ENCODE measurements around the gene SLC27A3. TPM values are rescaled to one million over a fixed set of nuclear protein-coding genes. Genes with fewer than 3 reads are reported as not detected.

SLC27A3 gene
- 3.3 and 4.5 TPM in 2 replicates for total RNA-seq (2014; rRNA removed; shearing (Covaris generic))
- total RNA-seq (2022) = 7.7 and 10.2 TPM in 2 replicates
- percentile 48 among the genes with signal in this experiment for Bru-seq, nascent RNA
- percentile 53 among the genes with signal in this experiment for BruChase-seq, experiment 1, labeled RNA remaining after a 6-hour chase
- percentile 54 among the genes with signal in this experiment for BruChase-seq, experiment 2, labeled RNA remaining after a 2-hour chase
- long read RNA-seq, partial matches to known transcripts = 1 of 8 reads
- long read RNA-seq, other reads (novel, unspliced or antisense) = 7 of 8 reads

- intact Hi-C loops (cut with micrococcal nuclease; ENCODE audit: unreplicated experiment) = no loop called here
- DNase-seq (ENCODE audit: low spot score) = no peak
- no peaks in the 10 kb centered on the region for H3K9me2 ChIP-seq (ENCODE audit: insufficient read depth, low read length)
- H3K4me2 ChIP-seq (ENCODE audit: low read length) = peak within 1 kb of the TSS; percentile 84
- H3K27ac ChIP-seq (ENCODE audit: low read depth, low read length, poor library complexity, severe bottlenecking) = no peak within 1 kb of the TSS
- H3K4me1 ChIP-seq (ENCODE audit: insufficient read depth, low read length, poor library complexity, severe bottlenecking) = peaks cover 29% of the 10 kb centered on the region
- no peaks in the 10 kb centered on the region for H3K79me2 ChIP-seq (ENCODE audit: insufficient read depth, low read depth, low read length)
- POLR2A ChIA-PET = no interaction called here
- no TSS peak for BruUV-seq (replicated peaks)
- no peak for TF ChIP-seq EZH2phosphoT487 (IDR thresholded peaks at IDR 0.05; ENCODE audit: borderline replicate concordance, low read depth, low read length)
- TF ChIP-seq CTCF (conservative IDR thresholded peaks at IDR 0.05; ENCODE audit: low read length) = no peak
- H3K9me3 ChIP-seq (ENCODE audit: low read length) = no peaks in the 10 kb centered on the region
- CTCF ChIA-PET (ENCODE audit: unreplicated experiment) = no interaction called here
- peak within 1 kb of the TSS; percentile 63 for H3K4me3 ChIP-seq (ENCODE audit: low read depth, low read length, poor library complexity, severe bottlenecking)
- peak within 1 kb of the TSS; percentile 37; the same call in 1 of the 2 replicates for H2AFZ ChIP-seq (ENCODE audit: low read length)
- no peaks in the 10 kb centered on the region for H4K20me1 ChIP-seq (ENCODE audit: insufficient read depth, low read length)
- peaks cover 38% of the 10 kb centered on the region for H3K36me3 ChIP-seq (ENCODE audit: insufficient read depth, low read length)
Measured at GRCh38 chr1:153774780-153775457, at the start of gene SLC27A3. TSS of gene SLC27A3 (plus strand) at chr1:153775407. CDS start at chr1:153775498, 91 bp downstream.

GRCh38 chr1:153727463-153728304 is 47.5 kb upstream of the SLC27A3 start, which contains the start of gene INTS3:
TSS of gene INTS3 (plus strand) at chr1:153728050. CDS start at chr1:153728635, 585 bp downstream.
- Histone ChIP-seq H3K4me2 (ENCODE audit: low read length) (peak within 1 kb of the TSS; percentile 95), H3K4me1 (ENCODE audit: insufficient read depth, low read length, poor library complexity, severe bottlenecking) (peaks cover 24% of the 10 kb centered on the region), H2AFZ (ENCODE audit: low read length) (peak within 1 kb of the TSS; percentile 48; the same call in 1 of the 2 replicates), H3K4me3 (ENCODE audit: low read depth, low read length, poor library complexity, severe bottlenecking) (peak within 1 kb of the TSS; percentile 93), H3K36me3 (ENCODE audit: insufficient read depth, low read length) (peaks cover 13% of the 10 kb centered on the region), H3K27ac (ENCODE audit: low read depth, low read length, poor library complexity, severe bottlenecking) (peak within 1 kb of the TSS; percentile 64), H3K9me2 (ENCODE audit: insufficient read depth, low read length) (no peaks in the 10 kb centered on the region), H4K20me1 (ENCODE audit: insufficient read depth, low read length) (no peaks in the 10 kb centered on the region), H3K9me3 (ENCODE audit: low read length) (no peaks in the 10 kb centered on the region), H3K79me2 (ENCODE audit: insufficient read depth, low read depth, low read length) (peaks cover 22% of the 10 kb centered on the region; the same call in 1 of the 2 replicates)
- BruUV-seq (replicated peaks) = no TSS peak
- TF ChIP-seq CTCF (conservative IDR thresholded peaks at IDR 0.05; ENCODE audit: low read length) = peak; percentile 27; the same call in 1 of the 2 replicates
- no peak for TF ChIP-seq EZH2phosphoT487 (IDR thresholded peaks at IDR 0.05; ENCODE audit: borderline replicate concordance, low read depth, low read length)
- intact Hi-C loops (cut with micrococcal nuclease; ENCODE audit: unreplicated experiment) = loop anchor here (1.0 kb wide), 1 partner anchor 56 kb away; no protein-coding TSS in a partner anchor
- CTCF ChIA-PET (ENCODE audit: unreplicated experiment) = interaction anchor here (0.5 to 0.6 kb wide), 3 partner anchors 129 to 440 kb away, joined by 3 to 4 read pairs (median 3); no protein-coding TSS in a partner anchor
- peak; percentile 100 for DNase-seq (ENCODE audit: low spot score)
- POLR2A ChIA-PET = interaction anchor here (0.6 to 1.0 kb wide), 4 partner anchors 8 to 94 kb away, joined by 3 to 6 read pairs (median 4); partner anchors contain the start of gene CHTOP
